ENCODE measurements around the gene NXN. TPM values are rescaled to one million over a fixed set of nuclear protein-coding genes. Genes with fewer than 3 reads are reported as not detected.
"Not testable (repeated sequence)": the region's sequence is repeated elsewhere in the genome, so short reads cannot be mapped to it uniquely, and the experiment has no call there.

NXN gene
- total RNA-seq, 6 experiments from 2014 or later: 2.7 to 9.5 (median 8.0) TPM

- Histone ChIP-seq H3K9me3 (no peaks in the 10 kb centered on the region), H3K4me3 (no peak overlapping the region), H3K36me3 (no peaks in the 10 kb centered on the region), H3K27me3 (no peaks in the 10 kb centered on the region), H3K27ac (peak overlapping the region in 2 of 3 donors; percentile 15 to 18), H3K4me1 (no peaks in the 10 kb centered on the region)
- 56% methylated on average over 21 of the region's 30 CpGs for WGBS (ENCODE audit: insufficient coverage, low coverage, low lambda C conversion rate, missing lambda C conversion rate)
- DNase-seq (no peak), ATAC-seq (peak in 2 of 4 donors; percentile 15 to 26)
- TF ChIP-seq POLR2A (IDR thresholded peaks at IDR 0.05) (no peak), CTCF (IDR thresholded peaks at IDR 0.05) (no peak)
- intact Hi-C loops (cut with DNase I): no loop called here
Observed at GRCh38 chr17:869567-870525, 109.7 kb downstream of the NXN start.

- no peaks in the 10 kb centered on the region for H3K9me3 ChIP-seq
- no peaks in the 10 kb centered on the region for H3K27me3 ChIP-seq
- ATAC-seq: peak in 3 of 4 donors; percentile 25 to 50 (median 45)
- no peak for DNase-seq
- WGBS (ENCODE audit: insufficient coverage, low coverage, low lambda C conversion rate, missing lambda C conversion rate): 53% methylated on average over 3 of the region's 7 CpGs
- TF ChIP-seq POLR2A (IDR thresholded peaks at IDR 0.05): no peak
- no peak for TF ChIP-seq CTCF (IDR thresholded peaks at IDR 0.05)
- no peaks in the 10 kb centered on the region for H3K4me1 ChIP-seq
- intact Hi-C loops (cut with DNase I): no loop called here
- no peak overlapping the region for H3K4me3 ChIP-seq
- H3K36me3 ChIP-seq: no peaks in the 10 kb centered on the region
- H3K27ac ChIP-seq: peak overlapping the region in 2 of 3 donors; percentile 18 to 38
Observed at GRCh38 chr17:869086-869485, 110.5 kb downstream of the NXN start.

- Histone ChIP-seq H3K9me3 (no peaks in the 10 kb centered on the region), H3K4me1 (no peaks in the 10 kb centered on the region), H3K27ac (no peak overlapping the region), H3K27me3 (no peaks in the 10 kb centered on the region), H3K4me3 (no peak overlapping the region), H3K36me3 (no peaks in the 10 kb centered on the region)
- ATAC-seq (peak in 1 of 4 donors; percentile 18), DNase-seq (no peak)
- no peak for TF ChIP-seq POLR2A (IDR thresholded peaks at IDR 0.05)
- TF ChIP-seq CTCF (IDR thresholded peaks at IDR 0.05): no peak
- WGBS (ENCODE audit: insufficient coverage, low coverage, low lambda C conversion rate, missing lambda C conversion rate): 75% methylated on average over 11 of the region's 13 CpGs
- intact Hi-C loops (cut with DNase I): no loop called here
Observed at GRCh38 chr17:867896-868489, 111.6 kb downstream of the NXN start.

- H3K27me3 ChIP-seq; H3K4me3 ChIP-seq; intact Hi-C loops (cut with DNase I); H3K27ac ChIP-seq; ATAC-seq; DNase-seq; H3K4me1 ChIP-seq; H3K9me3 ChIP-seq; H3K36me3 ChIP-seq: not testable (repeated sequence)
- 76% methylated on average over 5 of the region's 10 CpGs for WGBS (ENCODE audit: insufficient coverage, low coverage, low lambda C conversion rate, missing lambda C conversion rate)
Observed at GRCh38 chr17:867238-867637, 112.3 kb downstream of the NXN start.

- intact Hi-C loops (cut with DNase I): no loop called here
- ATAC-seq: peak in 3 of 4 donors; percentile 36 to 64 (median 38)
Observed at GRCh38 chr17:866568-867103, 112.9 kb downstream of the NXN start.

More at GRCh38 chr17:866568-867103, 112.9 kb downstream of the NXN start:
- Histone ChIP-seq H3K36me3 (no peaks in the 10 kb centered on the region), H3K4me3 (no peak overlapping the region), H3K9me3 (no peaks in the 10 kb centered on the region), H3K27me3 (no peaks in the 10 kb centered on the region), H3K27ac (no peak overlapping the region), H3K4me1 (no peaks in the 10 kb centered on the region)
- 39% methylated on average over 6 of the region's 9 CpGs for WGBS (ENCODE audit: insufficient coverage, low coverage, low lambda C conversion rate, missing lambda C conversion rate)
- DNase-seq: no peak
- TF ChIP-seq POLR2A (IDR thresholded peaks at IDR 0.05): no peak
- no peak for TF ChIP-seq CTCF (IDR thresholded peaks at IDR 0.05)
